WTC11 (cell line): Measurements from ENCODE around the gene TMEM127. TPM values are rescaled to one million over a fixed set of nuclear protein-coding genes. Genes with fewer than 3 reads are reported as not detected.

Experiments used
- ATAC-seq: fragments of 200-7000 bp; cut with Tn5 transposase; 2 replicates; pipeline ENCODE4 v1.10.0; 2021; ENCODE audit warnings: mild to moderate bottlenecking, moderate library complexity
- CTCF ChIA-PET: fragments of 300-600 bp; sonication (Branson Sonifier 250); formaldehyde crosslinking; loops from one replicate; lab custom pipeline; 2021; ENCODE audit warnings: antibody characterized with exemption; lab: Charles Lee
- POLR2A ChIA-PET: fragments of 350-600 bp; sonication (Branson Sonifier 250); formaldehyde crosslinking; loops from one replicate; lab custom pipeline; 2021; ENCODE audit warnings: antibody characterized with exemption; lab: Charles Lee
- DNase-seq: peaks from one replicate; pipeline ENCODE4 v3.0.0; 2021; ENCODE audit warnings: low spot score
- H3K27ac Mint-ChIP-seq: 2 replicates; pipeline ENCODE4 v1.8.0; 2021; ENCODE audit warnings: mixed read lengths
- H3K27me3 Mint-ChIP-seq: 2 replicates; pipeline ENCODE4 v1.8.0; 2021; ENCODE audit warnings: low read depth, mild to moderate bottlenecking, moderate library complexity, mixed read lengths
- H3K36me3 Mint-ChIP-seq: 2 replicates; pipeline ENCODE4 v1.8.0; 2021; ENCODE audit warnings: mixed read lengths
- H3K4me1 Mint-ChIP-seq: 2 replicates; pipeline ENCODE4 v1.8.0; 2022; ENCODE audit warnings: mixed read lengths
- H3K4me3 Mint-ChIP-seq: 2 replicates; pipeline ENCODE4 v1.8.0; 2021; ENCODE audit warnings: mild to moderate bottlenecking, moderate library complexity, mixed read lengths
- H3K9me3 Mint-ChIP-seq: 2 replicates; pipeline ENCODE4 v1.8.0; 2021; ENCODE audit warnings: mixed read lengths
- ATF3 ChIP-seq: sonication (generic); formaldehyde crosslinking; conservative IDR thresholded peaks from 2 replicates; pipeline ENCODE4 v1.8.1; 2022; ENCODE audit warnings: mild to moderate bottlenecking, missing genetic modification reagents
- CREB1 ChIP-seq: sonication (generic); formaldehyde crosslinking; IDR thresholded peaks from 2 replicates; pipeline ENCODE4 v1.8.0; 2023; ENCODE audit warnings: mild to moderate bottlenecking, missing genetic modification reagents
- CTCF ChIP-seq: fragments of 200-600 bp; IDR thresholded peaks from 2 replicates; pipeline ENCODE4 v1.8.0; 2022; ENCODE audit warnings: antibody characterized with exemption
- ESRRA ChIP-seq: sonication (generic); formaldehyde crosslinking; IDR thresholded peaks from 2 replicates; pipeline ENCODE4 v1.8.1; 2022; ENCODE audit warnings: mild to moderate bottlenecking, missing genetic modification reagents, borderline replicate concordance
- ETV6 ChIP-seq: sonication (generic); formaldehyde crosslinking; IDR thresholded peaks from 2 replicates; pipeline ENCODE4 v1.8.1; 2022; ENCODE audit warnings: mild to moderate bottlenecking, missing genetic modification reagents
- FOXJ3 ChIP-seq: sonication (generic); formaldehyde crosslinking; IDR thresholded peaks from 2 replicates; pipeline ENCODE4 v1.9.0; 2021; ENCODE audit warnings: missing genetic modification reagents, mild to moderate bottlenecking, borderline replicate concordance
- IRF1 ChIP-seq: sonication (generic); formaldehyde crosslinking; IDR thresholded peaks from 2 replicates; pipeline ENCODE4 v1.8.0; 2023; ENCODE audit warnings: missing genetic modification reagents
- OVOL2 ChIP-seq: fragments of 250-450 bp; sonication (Bioruptor Pico); IDR thresholded peaks from 2 replicates; pipeline ENCODE4 v1.9.0; 2021; ENCODE audit warnings: mild to moderate bottlenecking, borderline replicate concordance
- PREB ChIP-seq: sonication (generic); formaldehyde crosslinking; IDR thresholded peaks from 2 replicates; pipeline ENCODE4 v1.8.1; 2022; ENCODE audit warnings: mild to moderate bottlenecking, missing genetic modification reagents, moderate library complexity, borderline replicate concordance
- RORB ChIP-seq: fragments of 250-450 bp; sonication (Bioruptor Pico); IDR thresholded peaks from 2 replicates; pipeline ENCODE4 v1.9.0; 2021; ENCODE audit warnings: mild to moderate bottlenecking
- SOX15 ChIP-seq: fragments of 250-450 bp; sonication (Bioruptor Pico); IDR thresholded peaks from 2 replicates; pipeline ENCODE4 v1.9.0; 2021; ENCODE audit warnings: mild to moderate bottlenecking
- STAT6 ChIP-seq: sonication (generic); formaldehyde crosslinking; conservative IDR thresholded peaks from 2 replicates; pipeline ENCODE4 v1.8.1; 2023; ENCODE audit warnings: mild to moderate bottlenecking, low read depth, missing genetic modification reagents, moderate library complexity
- TCF7 ChIP-seq: sonication (generic); formaldehyde crosslinking; IDR thresholded peaks from 2 replicates; pipeline ENCODE4 v1.8.0; 2022; ENCODE audit warnings: mild to moderate bottlenecking, low read depth, missing genetic modification reagents, moderate library complexity
- TEAD4 ChIP-seq: sonication (generic); formaldehyde crosslinking; IDR thresholded peaks from 2 replicates; pipeline ENCODE4 v1.8.0; 2022; ENCODE audit warnings: mild to moderate bottlenecking, missing genetic modification reagents
- TP53 ChIP-seq: sonication (generic); formaldehyde crosslinking; IDR thresholded peaks from 2 replicates; pipeline ENCODE4 v1.8.1; 2023; ENCODE audit warnings: mild to moderate bottlenecking, missing genetic modification reagents
- ZNF219 ChIP-seq: sonication (generic); formaldehyde crosslinking; IDR thresholded peaks from 2 replicates; pipeline ENCODE4 v1.8.0; 2023; ENCODE audit warnings: missing genetic modification reagents, mild to moderate bottlenecking, borderline replicate concordance
- ZNF263 ChIP-seq: sonication (generic); formaldehyde crosslinking; IDR thresholded peaks from 2 replicates; pipeline ENCODE4 v1.8.1; 2022; ENCODE audit warnings: low read depth, mild to moderate bottlenecking, moderate library complexity, missing genetic modification reagents
- ZNF281 ChIP-seq: sonication (generic); formaldehyde crosslinking; IDR thresholded peaks from 2 replicates; pipeline ENCODE4 v1.8.0; 2023; ENCODE audit warnings: mild to moderate bottlenecking, missing genetic modification reagents
- ZNF416 ChIP-seq: fragments of 250-450 bp; sonication (Bioruptor Pico); IDR thresholded peaks from 2 replicates; pipeline ENCODE4 v1.9.0; 2021; ENCODE audit warnings: mild to moderate bottlenecking, inconsistent platforms
- total RNA-seq: library from RNA; stranded (reverse); gene quantifications from 3 replicates; pipeline ENCODE4 v1.2.3, GENCODE V29; 2021

The TMEM127 gene
- total RNA-seq, 1 experiment from 2014 or later, result 22.9 TPM

DNA sequence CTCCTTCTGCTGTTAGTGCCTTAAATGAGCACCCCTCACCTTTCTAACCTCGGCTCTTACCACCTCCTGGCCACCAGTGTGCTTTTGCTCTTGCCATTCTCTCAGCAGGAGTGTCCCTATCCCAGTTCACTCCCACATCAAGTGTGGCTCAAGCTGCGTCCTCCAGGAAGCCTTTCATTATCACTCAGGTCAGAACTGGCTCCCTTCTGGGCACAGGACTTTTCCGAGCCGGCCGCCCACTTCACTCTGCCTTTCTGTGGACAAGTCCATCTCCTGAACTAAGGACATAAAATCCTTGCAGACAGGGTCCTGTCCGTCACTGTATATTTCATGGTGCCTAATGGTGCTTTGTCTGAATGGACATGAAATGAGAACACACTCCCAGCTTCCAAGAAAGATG lies 15.6 kb downstream of the TMEM127 start (continued):
- TF ChIP-seq CTCF, result no peak
- TF ChIP-seq, all 79 proteins: peak for 0

- Mint-ChIP-seq H3K4me3 (no peak overlapping the region), H3K27me3 (no peaks in the 10 kb centered on the region), H3K9me3 (no peaks in the 10 kb centered on the region), H3K36me3 (peaks cover 18% of the 10 kb centered on the region), H3K27ac (no peak overlapping the region), H3K4me1 (no peaks in the 10 kb centered on the region; the same call in 1 of the 2 replicates)
- ChIA-PET POLR2A (no interaction called here), CTCF (no interaction called here)
- DNase-seq, result no peak
- TF ChIP-seq ZNF219 (CRISPR knock-in tag), result no peak
- no peak for TF ChIP-seq ESRRA
- no peak for TF ChIP-seq PREB (CRISPR knock-in tag)
- no peak for TF ChIP-seq TCF7 (CRISPR knock-in tag)
- TF ChIP-seq ZNF416, result no peak
- TF ChIP-seq SOX15 (CRISPR knock-in tag), result no peak
- TF ChIP-seq TEAD4 (CRISPR knock-in tag), result no peak
- TF ChIP-seq TP53 (CRISPR knock-in tag), result no peak
- TF ChIP-seq ATF3 (CRISPR knock-in tag), result no peak
- no peak for TF ChIP-seq STAT6 (CRISPR knock-in tag)
- ATAC-seq, result no peak
Observed at GRCh38 chr2:96249654-96250053, 16.1 kb downstream of the TMEM127 start.

DNA sequence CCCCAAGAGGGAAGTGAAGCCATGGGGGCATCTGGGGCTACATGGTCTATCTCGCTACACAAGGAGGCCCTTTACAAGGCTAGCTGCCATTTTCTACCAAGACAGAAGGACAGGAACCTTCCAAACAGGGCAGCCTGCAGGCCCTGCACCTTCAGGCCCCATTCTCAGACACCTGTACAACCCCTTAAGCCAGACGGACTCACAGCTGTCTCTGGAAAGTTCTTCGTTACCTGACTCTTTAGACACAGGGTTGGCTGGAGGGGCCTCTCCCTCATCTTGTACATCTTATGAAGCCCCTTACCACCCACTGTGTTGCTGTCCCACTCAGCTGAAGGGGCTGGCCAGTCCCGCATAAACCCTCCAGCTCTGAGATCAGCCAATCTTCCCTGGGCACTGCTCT lies 17.2 kb downstream of the TMEM127 start:
- peaks cover 10% of the 10 kb centered on the region for H3K36me3 Mint-ChIP-seq
- H3K4me3 Mint-ChIP-seq, result no peak overlapping the region
- ATAC-seq (no peak), DNase-seq (no peak)
- TF ChIP-seq TEAD4 (CRISPR knock-in tag), result no peak
- TF ChIP-seq CREB1, result no peak
- POLR2A ChIA-PET, result no interaction called here
- H3K4me1 Mint-ChIP-seq, result no peaks in the 10 kb centered on the region; the same call in 1 of the 2 replicates
- no peaks in the 10 kb centered on the region for H3K27me3 Mint-ChIP-seq
- no peak overlapping the region for H3K27ac Mint-ChIP-seq
- CTCF ChIA-PET, result interaction anchor here (1.3 kb wide), 1 partner anchor 110 kb away, joined by 5 read pairs; the partner anchor contains the start of gene ASTL
- no peaks in the 10 kb centered on the region for H3K9me3 Mint-ChIP-seq

DNA sequence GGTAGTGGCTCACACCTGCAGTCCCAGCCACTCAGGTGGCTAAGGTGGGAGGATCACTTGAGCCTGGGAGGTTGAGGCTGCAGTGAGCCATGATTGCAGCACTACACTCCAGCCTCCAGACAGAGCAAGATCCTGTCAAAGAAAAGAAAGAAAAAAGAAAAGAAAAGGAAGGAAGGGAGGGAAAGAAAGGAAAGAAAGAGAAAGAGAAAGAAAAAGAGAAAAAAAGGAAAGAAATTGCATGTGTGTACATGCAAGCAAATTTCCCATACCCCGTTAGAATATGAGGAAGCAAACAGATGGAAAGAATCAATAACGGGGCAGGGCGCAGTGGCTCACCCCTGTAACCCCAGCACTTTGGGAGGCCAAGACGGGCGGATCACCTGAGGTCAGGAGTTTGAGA lies 17.9 kb downstream of the TMEM127 start:
- DNase-seq (no peak), ATAC-seq (no peak)
- no peaks in the 10 kb centered on the region for H3K27me3 Mint-ChIP-seq

More for the DNA sequence above, 17.9 kb downstream of the TMEM127 start:
- Mint-ChIP-seq H3K27ac (peak overlapping the region; percentile 12; the same call in 1 of the 2 replicates), H3K9me3 (no peaks in the 10 kb centered on the region)
- no peak for TF ChIP-seq RORB (CRISPR knock-in tag)
- TF ChIP-seq ZNF281 (CRISPR knock-in tag), result no peak
- no peak for TF ChIP-seq ZNF263 (CRISPR knock-in tag)
- no peak for TF ChIP-seq OVOL2
- no peak for TF ChIP-seq ETV6 (CRISPR knock-in tag)
- TF ChIP-seq FOXJ3 (CRISPR knock-in tag), result no peak
- TF ChIP-seq IRF1 (CRISPR knock-in tag), result no peak
- TF ChIP-seq, all 79 proteins: peak for 0
- H3K36me3 Mint-ChIP-seq, result peaks cover 6% of the 10 kb centered on the region
- ChIA-PET CTCF (interaction anchor here (1.3 kb wide), 1 partner anchor 109 kb away, joined by 5 read pairs; the partner anchor contains the start of gene ASTL), POLR2A (no interaction called here)
- H3K4me3 Mint-ChIP-seq, result no peak overlapping the region
- no peaks in the 10 kb centered on the region; the same call in 1 of the 2 replicates for H3K4me1 Mint-ChIP-seq
